ENCODE measurements around the gene B3GNT3.
"Not testable (repeated sequence)": the region's sequence is repeated elsewhere in the genome, so short reads cannot be mapped to it uniquely, and the experiment has no call there.

B3GNT3 gene

GRCh38 chr19:17755977-17756670 is 38.8 kb upstream of the B3GNT3 start:
- TF ChIP-seq ZNF274 (IDR thresholded peaks at IDR 0.05; ENCODE audit: low read depth, low read length), result no peak
- no peak overlapping the region for H3K4me3 ChIP-seq (ENCODE audit: low read length)

DNA sequence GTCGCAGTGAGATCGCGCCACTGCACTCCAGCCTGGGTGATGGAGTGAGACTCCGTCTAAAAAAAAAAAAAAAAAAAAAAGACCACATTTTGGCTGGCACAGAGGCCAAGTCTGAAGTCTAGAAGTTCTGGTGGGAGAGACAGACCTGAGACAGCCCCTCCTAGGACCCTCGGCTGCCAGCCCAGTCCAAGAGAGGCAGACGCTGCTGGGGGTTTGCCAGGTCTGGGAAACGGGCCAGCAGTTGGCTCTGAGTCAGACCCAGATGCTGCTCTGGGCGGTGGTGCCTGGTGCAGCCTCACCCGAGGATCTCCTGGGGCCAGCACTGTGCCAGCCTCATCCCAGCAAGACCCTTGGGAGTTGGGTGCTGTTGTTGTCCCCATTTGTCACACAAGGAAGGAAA is 37.8 kb upstream of the B3GNT3 start:
- no peak overlapping the region for H3K4me3 ChIP-seq (ENCODE audit: low read length)
- TF ChIP-seq ZNF274 (IDR thresholded peaks at IDR 0.05; ENCODE audit: low read depth, low read length), result no peak

GRCh38 chr19:17758515-17758914 is 36.4 kb upstream of the B3GNT3 start:
- H3K4me3 ChIP-seq (ENCODE audit: low read length), result no peak overlapping the region
- TF ChIP-seq ZNF274 (IDR thresholded peaks at IDR 0.05; ENCODE audit: low read depth, low read length), result no peak

- no peak for TF ChIP-seq ZNF274 (IDR thresholded peaks at IDR 0.05; ENCODE audit: low read depth, low read length)
- no peak overlapping the region for H3K4me3 ChIP-seq (ENCODE audit: low read length)
Measured at GRCh38 chr19:17761148-17761547, 33.8 kb upstream of the B3GNT3 start.

DNA sequence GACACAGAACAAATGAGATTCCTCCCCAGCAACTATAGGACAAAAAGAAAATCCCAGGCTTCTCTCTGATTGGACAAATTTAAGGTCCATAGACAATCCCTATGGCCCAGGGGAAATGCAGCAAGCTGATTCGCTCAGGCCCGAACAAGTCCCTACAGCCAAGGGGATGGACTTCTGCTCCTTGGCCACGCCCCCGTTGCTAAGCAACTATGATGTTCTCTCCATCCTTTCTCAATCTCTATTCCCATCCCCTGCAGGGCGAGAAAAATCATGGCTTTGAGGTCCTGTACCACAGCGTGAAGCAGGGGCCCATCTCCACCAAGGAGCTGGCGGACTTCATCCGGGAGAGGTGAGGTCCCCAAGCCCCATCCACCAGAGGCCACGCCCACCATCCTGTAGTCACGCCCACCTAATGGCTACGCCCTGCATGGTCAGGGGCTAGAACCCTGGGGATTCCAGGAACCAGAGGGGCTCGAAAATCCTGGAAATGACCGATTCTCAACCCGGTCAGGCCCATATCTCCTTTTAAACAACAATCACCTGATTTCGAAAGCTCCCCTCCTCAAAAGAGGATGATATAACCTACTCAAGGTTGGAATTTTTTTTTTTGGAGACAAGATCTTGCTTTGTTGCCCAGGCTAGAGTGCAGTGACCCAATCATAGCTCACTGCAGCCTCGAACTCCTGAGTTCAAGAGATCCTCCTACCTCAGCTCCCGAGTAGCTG is 32.3 kb upstream of the B3GNT3 start:
- TF ChIP-seq ZNF274 (IDR thresholded peaks at IDR 0.05; ENCODE audit: low read depth, low read length), result no peak
- H3K4me3 ChIP-seq (ENCODE audit: low read length), result no peak overlapping the region

DNA sequence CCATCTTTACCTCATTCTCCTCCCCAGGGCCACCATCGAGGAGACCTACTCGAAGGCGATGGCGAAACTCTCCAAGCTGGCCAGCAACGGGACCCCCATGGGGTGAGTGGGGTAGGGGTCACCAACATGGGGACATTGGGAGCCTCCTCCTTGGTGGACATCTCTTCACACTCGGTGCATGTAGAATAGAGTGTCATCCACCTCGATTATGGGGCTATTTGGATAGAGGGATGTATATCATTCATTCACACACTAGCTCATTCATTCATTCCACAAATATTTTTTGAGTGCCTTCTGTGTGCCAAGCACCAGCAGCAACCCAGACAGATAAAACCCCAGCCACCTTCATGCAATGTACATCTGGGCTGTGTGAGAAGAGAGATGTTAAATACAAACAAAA is 30.6 kb upstream of the B3GNT3 start:
- no peak for TF ChIP-seq ZNF274 (IDR thresholded peaks at IDR 0.05; ENCODE audit: low read depth, low read length)

GRCh38 chr19:17765069-17765618 is 29.8 kb upstream of the B3GNT3 start:
- H3K4me3 ChIP-seq (ENCODE audit: low read length), result no peak overlapping the region

More for the DNA sequence above, 30.6 kb upstream of the B3GNT3 start:
- no peak overlapping the region for H3K4me3 ChIP-seq (ENCODE audit: low read length)

DNA sequence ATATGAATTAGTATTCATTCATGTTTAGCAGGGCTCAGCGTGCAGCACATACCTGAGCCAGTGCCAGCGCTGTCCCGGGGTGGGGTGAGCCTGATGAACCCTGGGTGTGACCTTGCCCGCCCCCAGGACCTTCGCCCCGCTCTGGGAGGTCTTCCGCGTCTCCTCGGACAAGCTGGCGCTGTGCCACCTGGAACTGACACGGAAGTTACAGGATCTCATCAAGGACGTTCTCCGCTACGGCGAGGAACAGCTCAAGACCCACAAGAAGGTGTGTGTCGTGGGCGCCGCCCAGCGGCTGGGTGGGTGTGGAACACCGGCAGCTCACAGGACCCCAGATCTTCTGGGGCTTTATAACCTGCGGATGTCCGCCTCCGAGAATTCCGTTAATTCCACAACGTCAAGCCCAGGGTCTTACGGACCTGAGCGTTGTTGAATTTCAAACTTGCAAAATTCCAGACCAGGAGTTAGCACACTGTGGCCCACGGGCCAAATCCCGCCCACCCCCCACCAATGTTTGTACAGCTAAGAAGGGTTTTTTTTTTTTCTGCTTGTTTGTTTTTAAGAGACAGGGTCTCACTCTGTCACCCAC is 28.3 kb upstream of the B3GNT3 start:
- no peak for TF ChIP-seq ZNF274 (IDR thresholded peaks at IDR 0.05; ENCODE audit: low read depth, low read length)
- H3K4me3 ChIP-seq (ENCODE audit: low read length), result no peak overlapping the region

More at GRCh38 chr19:17765069-17765618, 29.8 kb upstream of the B3GNT3 start:
- TF ChIP-seq ZNF274 (IDR thresholded peaks at IDR 0.05; ENCODE audit: low read depth, low read length), result no peak

DNA sequence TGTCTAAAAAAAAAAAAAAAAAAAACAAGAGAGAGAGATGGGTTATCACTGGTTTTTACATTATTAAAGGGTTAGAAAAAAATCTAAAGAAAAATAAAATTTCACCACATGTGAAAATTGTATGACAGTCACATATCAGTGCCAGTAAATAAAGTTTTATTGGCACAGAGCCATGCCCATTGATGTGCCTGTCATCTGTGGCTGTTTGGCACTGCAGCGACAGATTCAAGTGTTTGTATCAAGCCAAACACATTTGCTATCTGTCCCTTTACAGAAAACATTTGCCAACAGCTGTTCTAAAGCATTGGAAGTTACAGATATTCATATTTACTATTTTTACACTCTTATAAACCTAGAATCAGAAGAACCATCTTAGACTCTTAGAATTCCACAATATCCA is 27.4 kb upstream of the B3GNT3 start:
- TF ChIP-seq ZNF274 (IDR thresholded peaks at IDR 0.05; ENCODE audit: low read depth, low read length), result no peak
- no peak overlapping the region for H3K4me3 ChIP-seq (ENCODE audit: low read length)

DNA sequence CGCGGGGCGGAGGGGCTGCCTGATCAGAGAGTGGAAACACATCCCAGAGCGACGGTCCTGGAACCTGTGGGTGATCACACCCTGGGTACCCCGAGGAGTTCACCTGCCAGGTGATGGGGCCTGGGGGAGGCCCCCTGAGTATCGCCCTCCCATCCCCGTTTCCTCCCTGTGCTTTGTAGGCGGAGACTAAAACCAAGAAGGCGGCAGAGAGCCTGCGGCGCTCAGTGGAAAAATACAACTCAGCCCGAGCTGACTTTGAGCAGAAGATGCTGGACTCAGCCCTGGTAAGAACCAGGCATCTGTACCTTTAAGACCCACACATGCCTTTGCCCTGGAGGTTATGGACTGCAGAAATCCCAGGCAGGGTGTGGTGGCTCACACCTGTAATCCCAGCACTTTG is 24.3 kb upstream of the B3GNT3 start:
- TF ChIP-seq ZNF274 (IDR thresholded peaks at IDR 0.05; ENCODE audit: low read depth, low read length), result no peak
- H3K4me3 ChIP-seq (ENCODE audit: low read length), result no peak overlapping the region

GRCh38 chr19:17772172-17772571 is 22.8 kb upstream of the B3GNT3 start:
- no peak for TF ChIP-seq ZNF274 (IDR thresholded peaks at IDR 0.05; ENCODE audit: low read depth, low read length)
- H3K4me3 ChIP-seq (ENCODE audit: low read length), result no peak overlapping the region

GRCh38 chr19:17775245-17775927 is 19.6 kb upstream of the B3GNT3 start:
- TF ChIP-seq ZNF274 (IDR thresholded peaks at IDR 0.05; ENCODE audit: low read depth, low read length), result no peak

GRCh38 chr19:17775991-17776803 is 18.7 kb upstream of the B3GNT3 start:
- no peak overlapping the region for H3K4me3 ChIP-seq (ENCODE audit: low read length)
- no peak for TF ChIP-seq ZNF274 (IDR thresholded peaks at IDR 0.05; ENCODE audit: low read depth, low read length)

More at GRCh38 chr19:17775245-17775927, 19.6 kb upstream of the B3GNT3 start:
- no peak overlapping the region for H3K4me3 ChIP-seq (ENCODE audit: low read length)

DNA sequence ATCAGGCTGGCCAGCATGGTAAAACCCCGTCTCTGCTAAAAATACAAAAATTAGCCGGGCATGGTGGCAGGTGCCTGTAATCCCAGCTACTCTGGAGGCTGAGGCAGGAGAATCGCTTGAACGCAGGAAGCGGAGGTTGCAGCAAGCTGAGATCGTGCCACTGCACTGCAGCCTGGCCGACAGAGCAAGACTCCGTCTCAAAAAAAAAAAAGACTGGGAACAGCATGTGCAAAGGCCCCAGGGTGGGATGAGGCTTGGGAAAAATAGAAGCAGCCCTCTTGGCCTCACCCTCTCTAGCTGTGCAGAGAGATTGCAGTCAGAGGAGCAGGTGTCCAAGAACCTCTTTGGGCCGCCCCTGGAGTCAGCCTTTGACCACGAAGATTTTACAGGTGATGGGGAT is 17.1 kb upstream of the B3GNT3 start:
- not testable (repeated sequence) for H3K4me3 ChIP-seq (ENCODE audit: low read length)

All from GM08714 (cell line).